Measurements from ENCODE around the gene ATL1.

ATL1 gene

DNA sequence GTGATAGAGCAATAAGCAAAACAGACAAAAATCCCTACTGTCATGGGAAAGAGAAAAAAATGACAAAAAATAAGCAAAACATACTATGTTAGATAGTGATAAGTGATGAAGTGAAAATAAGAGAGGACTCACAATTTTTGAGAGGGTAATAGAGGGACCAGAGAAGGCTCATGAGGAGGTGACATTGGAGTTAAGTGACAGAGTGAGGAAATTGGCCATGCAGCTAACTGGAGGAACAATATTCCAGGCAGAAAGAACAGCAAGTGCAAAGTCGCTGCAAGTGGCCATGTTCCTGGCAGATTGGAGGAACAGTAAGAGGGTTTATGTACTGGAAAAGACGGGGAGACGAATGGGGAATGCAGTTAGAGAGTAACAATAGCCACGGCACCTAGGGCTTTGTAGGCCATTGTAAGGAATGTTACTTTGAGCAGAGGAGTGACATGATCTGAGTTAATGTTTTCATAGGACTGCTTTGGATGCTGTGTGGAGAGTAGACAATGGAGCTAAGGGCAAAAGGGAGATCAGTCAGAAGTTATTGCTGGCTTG lies 109.6 kb downstream of the ATL1 start:
- no peaks in the 10 kb centered on the region for H3K27me3 ChIP-seq (ENCODE audit: control insufficient read depth in 1 of 2, insufficient read depth in 2 of 2, low read length in 2 of 2)
- no peak overlapping the region for H3K9ac ChIP-seq (ENCODE audit: low read length in 2 of 2)
- H3K27ac ChIP-seq (ENCODE audit: low read length), result no peak overlapping the region
- peaks cover 0 to 3% of the 10 kb centered on the region in 2 donors for H3K36me3 ChIP-seq (ENCODE audit: control insufficient read depth in 2 of 2, insufficient read depth in 2 of 2, low read length in 2 of 2)
- no peaks in the 10 kb centered on the region for H3K9me3 ChIP-seq (ENCODE audit: control insufficient read depth in 2 of 2, low read length in 2 of 2)
- H3K4me3 ChIP-seq (ENCODE audit: low read length in 2 of 2), result no peak overlapping the region
- H3K4me1 ChIP-seq (ENCODE audit: control insufficient read depth, insufficient read depth, low read length), result peaks cover 4% of the 10 kb centered on the region

DNA sequence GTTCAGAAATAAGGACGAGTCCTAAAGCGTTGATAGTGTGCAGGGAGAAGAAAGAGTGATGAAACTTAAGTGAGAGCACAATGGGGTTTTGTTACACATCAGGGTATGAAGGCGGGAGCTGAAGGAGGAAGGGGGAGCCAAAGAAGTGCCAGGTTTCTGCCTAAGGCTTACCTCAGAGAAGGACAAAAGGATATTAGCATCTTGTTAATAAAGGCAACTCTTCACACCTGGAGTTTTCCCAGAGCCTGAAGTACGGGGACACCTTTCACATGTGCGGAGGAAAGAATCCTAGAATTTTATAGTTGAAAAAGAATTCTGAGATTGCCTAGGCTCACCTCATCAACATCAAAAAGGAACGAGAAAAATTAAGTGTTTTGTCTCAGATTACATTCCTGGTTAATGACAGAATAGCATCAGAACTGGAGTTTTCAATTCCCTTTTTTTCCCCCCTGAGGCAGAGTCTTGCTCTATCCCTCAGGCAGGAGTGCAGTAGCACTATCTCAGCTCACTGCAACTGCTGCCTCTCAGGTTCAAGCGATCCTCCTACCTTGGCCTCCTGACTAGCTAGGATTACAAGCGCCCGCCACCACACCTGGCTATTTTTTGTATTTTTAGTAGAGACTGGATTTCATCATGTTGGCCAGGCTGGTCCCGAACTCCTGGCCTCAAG lies 110.4 kb downstream of the ATL1 start:
- Histone ChIP-seq H3K9me3 (ENCODE audit: control insufficient read depth in 2 of 2, low read length in 2 of 2) (no peaks in the 10 kb centered on the region), H3K4me1 (ENCODE audit: control insufficient read depth, insufficient read depth, low read length) (peaks cover 4% of the 10 kb centered on the region), H3K27me3 (ENCODE audit: control insufficient read depth in 1 of 2, insufficient read depth in 2 of 2, low read length in 2 of 2) (no peaks in the 10 kb centered on the region), H3K27ac (ENCODE audit: low read length) (no peak overlapping the region), H3K9ac (ENCODE audit: low read length in 2 of 2) (no peak overlapping the region), H3K36me3 (ENCODE audit: control insufficient read depth in 2 of 2, insufficient read depth in 2 of 2, low read length in 2 of 2) (no peaks in the 10 kb centered on the region), H3K4me3 (ENCODE audit: low read length in 2 of 2) (no peak overlapping the region)

DNA sequence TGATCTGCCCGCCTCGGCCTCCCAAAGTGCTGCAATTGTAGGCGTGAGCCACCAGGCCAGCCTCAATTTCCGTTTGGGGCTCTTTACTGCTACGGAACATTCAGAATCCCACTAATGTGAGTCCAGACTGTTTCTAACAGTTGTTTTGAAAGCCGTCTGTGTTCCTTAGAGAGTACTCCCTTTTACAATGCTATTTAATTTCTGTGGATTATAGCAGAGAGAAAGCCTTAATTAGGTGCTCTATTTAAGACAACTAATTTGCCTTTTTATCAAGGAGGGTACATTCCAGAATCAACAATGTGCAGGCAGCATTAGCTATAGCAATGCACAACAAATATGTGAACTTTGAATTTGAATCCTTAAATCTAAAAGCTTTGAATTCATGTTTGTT lies 110.9 kb downstream of the ATL1 start:
- Histone ChIP-seq H3K9ac (ENCODE audit: low read length in 2 of 2) (no peak overlapping the region), H3K27ac (ENCODE audit: low read length) (no peak overlapping the region), H3K4me3 (ENCODE audit: low read length in 2 of 2) (no peak overlapping the region), H3K27me3 (ENCODE audit: control insufficient read depth in 1 of 2, insufficient read depth in 2 of 2, low read length in 2 of 2) (no peaks in the 10 kb centered on the region), H3K36me3 (ENCODE audit: control insufficient read depth in 2 of 2, insufficient read depth in 2 of 2, low read length in 2 of 2) (no peaks in the 10 kb centered on the region), H3K4me1 (ENCODE audit: control insufficient read depth, insufficient read depth, low read length) (peaks cover 4% of the 10 kb centered on the region), H3K9me3 (ENCODE audit: control insufficient read depth in 2 of 2, low read length in 2 of 2) (no peaks in the 10 kb centered on the region)

DNA sequence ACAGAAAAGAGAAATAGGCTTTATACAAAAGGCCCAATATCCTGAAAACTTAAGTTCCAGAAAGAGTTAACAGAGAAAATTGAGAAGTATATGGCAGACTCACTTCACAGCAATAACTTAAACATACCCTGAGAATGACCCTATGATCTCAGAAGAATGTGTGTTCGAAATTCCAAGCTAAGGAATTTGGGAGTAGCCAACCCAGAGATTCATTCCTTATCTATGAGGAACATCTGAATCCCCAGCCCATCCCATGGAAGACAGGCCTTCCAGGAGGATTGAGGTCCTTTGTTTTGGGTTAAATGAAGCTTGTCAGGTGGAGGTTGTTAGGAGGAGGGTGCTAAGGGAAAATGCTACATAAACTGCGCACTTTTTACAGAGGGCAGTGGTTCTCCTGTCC lies 115.7 kb downstream of the ATL1 start:
- H3K9me3 ChIP-seq (ENCODE audit: control insufficient read depth in 2 of 2, low read length in 2 of 2), result no peaks in the 10 kb centered on the region
- no peaks in the 10 kb centered on the region for H3K36me3 ChIP-seq (ENCODE audit: control insufficient read depth in 2 of 2, insufficient read depth in 2 of 2, low read length in 2 of 2)
- no peak overlapping the region for H3K27ac ChIP-seq (ENCODE audit: low read length)
- H3K4me1 ChIP-seq (ENCODE audit: control insufficient read depth, insufficient read depth, low read length), result no peaks in the 10 kb centered on the region
- H3K9ac ChIP-seq (ENCODE audit: low read length in 2 of 2), result no peak overlapping the region
- no peaks in the 10 kb centered on the region for H3K27me3 ChIP-seq (ENCODE audit: control insufficient read depth in 1 of 2, insufficient read depth in 2 of 2, low read length in 2 of 2)
- no peak overlapping the region for H3K4me3 ChIP-seq (ENCODE audit: low read length in 2 of 2)

DNA sequence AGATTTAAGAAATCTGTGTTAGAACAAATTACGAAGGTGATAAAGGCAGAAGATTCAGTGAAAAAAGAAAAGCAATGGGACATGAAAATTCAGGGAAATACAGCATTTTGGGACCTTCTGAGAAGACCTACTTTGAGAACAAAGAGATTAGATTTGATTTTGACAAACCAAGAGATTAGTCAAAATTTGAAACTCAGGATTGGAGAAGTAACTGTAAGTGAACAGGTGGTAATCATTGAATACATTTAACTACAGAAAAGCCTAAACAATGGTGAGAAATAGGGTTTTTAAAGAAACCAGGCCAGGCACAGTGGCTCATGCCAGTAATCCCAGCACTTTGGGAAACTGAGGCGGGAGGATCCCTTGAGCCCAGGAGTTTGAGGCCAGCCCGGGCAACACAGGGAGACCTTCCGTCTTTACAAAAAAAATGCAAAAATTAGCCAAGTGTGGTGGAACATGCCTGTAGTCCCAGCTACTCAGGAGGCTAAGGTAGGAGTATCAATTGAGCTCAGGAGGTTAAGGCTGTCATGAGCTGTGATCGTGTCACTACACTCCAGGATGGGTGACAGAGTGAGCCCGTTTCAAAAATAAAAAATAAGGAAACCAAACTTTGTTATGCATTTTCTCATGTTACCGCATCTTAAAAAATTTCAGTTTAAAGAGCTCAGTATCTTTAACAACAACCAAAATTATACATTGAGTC lies 117.0 kb downstream of the ATL1 start:
- H3K36me3 ChIP-seq (ENCODE audit: control insufficient read depth in 2 of 2, insufficient read depth in 2 of 2, low read length in 2 of 2), result no peaks in the 10 kb centered on the region
- no peaks in the 10 kb centered on the region for H3K27me3 ChIP-seq (ENCODE audit: control insufficient read depth in 1 of 2, insufficient read depth in 2 of 2, low read length in 2 of 2)
- no peaks in the 10 kb centered on the region for H3K9me3 ChIP-seq (ENCODE audit: control insufficient read depth in 2 of 2, low read length in 2 of 2)
- H3K27ac ChIP-seq (ENCODE audit: low read length), result no peak overlapping the region
- no peaks in the 10 kb centered on the region for H3K4me1 ChIP-seq (ENCODE audit: control insufficient read depth, insufficient read depth, low read length)
- H3K4me3 ChIP-seq (ENCODE audit: low read length in 2 of 2), result no peak overlapping the region
- H3K9ac ChIP-seq (ENCODE audit: low read length in 2 of 2), result no peak overlapping the region

DNA sequence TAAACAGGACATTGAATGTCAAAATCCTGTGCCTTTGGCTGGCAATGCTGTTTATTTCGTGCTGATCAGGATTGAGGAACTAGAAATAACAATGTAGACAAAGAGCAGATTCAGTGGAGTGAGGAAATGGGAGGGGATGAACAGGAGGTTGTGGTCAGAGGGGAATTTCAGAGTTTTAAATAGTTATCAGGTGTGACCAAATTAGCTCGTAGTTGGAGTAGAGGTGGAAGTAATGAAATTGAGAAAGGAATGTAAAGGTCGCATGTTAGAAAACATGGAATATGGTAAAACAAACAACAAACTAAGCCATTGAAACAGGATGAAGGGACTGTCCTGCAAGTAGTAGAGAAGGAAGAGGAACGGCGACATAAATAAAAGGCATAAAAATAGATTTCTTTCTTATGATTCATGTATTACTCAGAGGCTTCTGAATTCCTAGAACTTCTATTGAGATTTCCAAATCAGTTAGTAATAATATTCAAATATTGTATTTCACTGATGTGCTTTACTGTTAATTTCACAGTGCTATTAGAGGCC lies 117.7 kb downstream of the ATL1 start:
- no peaks in the 10 kb centered on the region for H3K36me3 ChIP-seq (ENCODE audit: control insufficient read depth in 2 of 2, insufficient read depth in 2 of 2, low read length in 2 of 2)
- H3K27ac ChIP-seq (ENCODE audit: low read length), result no peak overlapping the region
- H3K27me3 ChIP-seq (ENCODE audit: control insufficient read depth in 1 of 2, insufficient read depth in 2 of 2, low read length in 2 of 2), result no peaks in the 10 kb centered on the region
- H3K4me3 ChIP-seq (ENCODE audit: low read length in 2 of 2), result no peak overlapping the region
- H3K9ac ChIP-seq (ENCODE audit: low read length in 2 of 2), result no peak overlapping the region
- no peaks in the 10 kb centered on the region for H3K9me3 ChIP-seq (ENCODE audit: control insufficient read depth in 2 of 2, low read length in 2 of 2)
- no peaks in the 10 kb centered on the region for H3K4me1 ChIP-seq (ENCODE audit: control insufficient read depth, insufficient read depth, low read length)

DNA sequence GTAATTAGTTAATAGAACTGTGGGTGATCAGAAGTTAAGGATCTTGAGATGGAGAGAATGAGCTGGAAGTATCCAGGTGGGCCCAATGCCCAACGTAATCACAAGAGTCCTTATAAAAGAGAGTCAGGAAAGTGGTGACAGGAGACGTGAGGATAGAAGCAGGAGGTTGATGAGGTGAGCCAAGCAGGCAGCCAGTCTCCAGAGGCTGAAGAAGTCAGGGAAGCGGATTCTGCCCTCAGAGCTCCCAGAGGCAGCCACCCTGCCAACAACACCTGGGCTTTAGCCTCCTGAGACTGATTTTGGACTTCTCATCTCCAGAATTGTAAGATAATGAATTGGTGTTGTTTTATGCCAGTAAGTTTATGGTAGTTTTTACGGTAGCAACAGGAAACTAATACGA lies 118.2 kb downstream of the ATL1 start:
- no peaks in the 10 kb centered on the region for H3K9me3 ChIP-seq (ENCODE audit: control insufficient read depth in 2 of 2, low read length in 2 of 2)
- no peaks in the 10 kb centered on the region for H3K27me3 ChIP-seq (ENCODE audit: control insufficient read depth in 1 of 2, insufficient read depth in 2 of 2, low read length in 2 of 2)
- H3K9ac ChIP-seq (ENCODE audit: low read length in 2 of 2), result no peak overlapping the region
- no peak overlapping the region for H3K27ac ChIP-seq (ENCODE audit: low read length)
- H3K36me3 ChIP-seq (ENCODE audit: control insufficient read depth in 2 of 2, insufficient read depth in 2 of 2, low read length in 2 of 2), result no peaks in the 10 kb centered on the region
- H3K4me3 ChIP-seq (ENCODE audit: low read length in 2 of 2), result no peak overlapping the region
- H3K4me1 ChIP-seq (ENCODE audit: control insufficient read depth, insufficient read depth, low read length), result no peaks in the 10 kb centered on the region

DNA sequence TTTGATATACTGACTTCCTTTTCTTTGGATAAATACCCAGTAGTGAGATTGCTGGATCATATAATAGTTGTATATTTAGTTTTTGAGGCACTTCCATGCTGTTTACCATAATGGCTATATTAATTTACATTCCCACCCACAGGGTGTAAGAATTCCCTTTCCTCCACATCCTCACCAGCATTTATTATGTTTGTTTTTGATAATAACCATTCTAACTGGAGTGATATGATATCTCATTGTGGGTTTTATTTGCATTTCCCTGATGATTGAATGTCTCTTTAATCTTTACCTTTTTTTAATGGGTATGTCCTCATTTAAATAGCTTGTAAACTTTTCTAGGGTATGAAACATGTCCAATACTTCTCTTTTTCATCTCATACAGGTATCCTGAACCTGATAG lies 119.7 kb downstream of the ATL1 start:
- no peak overlapping the region for H3K27ac ChIP-seq (ENCODE audit: low read length)
- no peaks in the 10 kb centered on the region for H3K27me3 ChIP-seq (ENCODE audit: control insufficient read depth in 1 of 2, insufficient read depth in 2 of 2, low read length in 2 of 2)
- no peak overlapping the region for H3K4me3 ChIP-seq (ENCODE audit: low read length in 2 of 2)
- no peaks in the 10 kb centered on the region for H3K4me1 ChIP-seq (ENCODE audit: control insufficient read depth, insufficient read depth, low read length)
- no peaks in the 10 kb centered on the region for H3K9me3 ChIP-seq (ENCODE audit: control insufficient read depth in 2 of 2, low read length in 2 of 2)
- no peaks in the 10 kb centered on the region for H3K36me3 ChIP-seq (ENCODE audit: control insufficient read depth in 2 of 2, insufficient read depth in 2 of 2, low read length in 2 of 2)
- no peak overlapping the region for H3K9ac ChIP-seq (ENCODE audit: low read length in 2 of 2)

All from stomach smooth muscle (tissue), 2 donors.